Endothelial cell of umbilical vein (primary cell): Measurements from ENCODE around the gene SNAI3.

Experiments
- MAX ChIP-seq: IDR thresholded peaks from 2 replicates; pipeline ENCODE4 v1.6.1; 2011; ENCODE audit not compliant: insufficient read depth, insufficient read length
- POLR2A ChIP-seq: IDR thresholded peaks from 2 replicates; pipeline ENCODE4 v1.6.1; 2012; ENCODE audit warnings: low read depth, mild to moderate bottlenecking, control low read depth, low read length
- TF ChIP-seq, protein P1 (sequence below), 2 donors: IDR thresholded peaks; 1 replicate in 1 of 2; 2 replicates in 1 of 2; pipeline ENCODE4 v1.5.1; 2011; ENCODE audit warnings: low read length in 2 of 2, mild to moderate bottlenecking in 2 of 2, moderate library complexity in 2 of 2, control low read depth in 1 of 2, inconsistent platforms in 1 of 2, low read depth in 1 of 2; ENCODE audit not compliant: insufficient read depth in 1 of 2; ENCODE audit errors: extremely low read depth in 1 of 2

DNA sequence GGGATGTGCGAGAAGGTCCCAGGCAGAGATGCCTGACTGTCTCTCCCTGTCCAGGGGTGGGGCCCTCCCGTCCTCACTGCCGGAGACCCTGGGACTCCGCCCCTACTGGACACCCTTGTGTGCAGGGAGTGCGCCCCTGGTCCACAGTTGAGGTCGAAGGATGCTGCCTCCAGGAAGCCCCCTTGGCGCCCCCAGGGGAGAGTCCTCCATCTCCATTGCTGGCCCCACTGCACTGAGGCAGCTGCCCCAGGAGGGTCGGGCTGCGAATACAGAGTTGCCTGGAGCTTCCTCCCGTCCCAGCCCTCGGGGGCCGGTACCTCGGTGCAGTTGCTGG is 46.6 kb upstream of the SNAI3 start:
- TF ChIP-seq MAX (no peak), POLR2A (no peak)
- TF ChIP-seq, protein P1, sequence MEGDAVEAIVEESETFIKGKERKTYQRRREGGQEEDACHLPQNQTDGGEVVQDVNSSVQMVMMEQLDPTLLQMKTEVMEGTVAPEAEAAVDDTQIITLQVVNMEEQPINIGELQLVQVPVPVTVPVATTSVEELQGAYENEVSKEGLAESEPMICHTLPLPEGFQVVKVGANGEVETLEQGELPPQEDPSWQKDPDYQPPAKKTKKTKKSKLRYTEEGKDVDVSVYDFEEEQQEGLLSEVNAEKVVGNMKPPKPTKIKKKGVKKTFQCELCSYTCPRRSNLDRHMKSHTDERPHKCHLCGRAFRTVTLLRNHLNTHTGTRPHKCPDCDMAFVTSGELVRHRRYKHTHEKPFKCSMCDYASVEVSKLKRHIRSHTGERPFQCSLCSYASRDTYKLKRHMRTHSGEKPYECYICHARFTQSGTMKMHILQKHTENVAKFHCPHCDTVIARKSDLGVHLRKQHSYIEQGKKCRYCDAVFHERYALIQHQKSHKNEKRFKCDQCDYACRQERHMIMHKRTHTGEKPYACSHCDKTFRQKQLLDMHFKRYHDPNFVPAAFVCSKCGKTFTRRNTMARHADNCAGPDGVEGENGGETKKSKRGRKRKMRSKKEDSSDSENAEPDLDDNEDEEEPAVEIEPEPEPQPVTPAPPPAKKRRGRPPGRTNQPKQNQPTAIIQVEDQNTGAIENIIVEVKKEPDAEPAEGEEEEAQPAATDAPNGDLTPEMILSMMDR (IDR thresholded peaks at IDR 0.05; ENCODE audit: extremely low read depth in 1 of 2, insufficient read depth in 1 of 2, low read depth in 1 of 2, low read length in 2 of 2), result no peak
